Tibial artery (tissue), 4 donors: ENCODE measurements around the gene CFAP298.
"Not testable (repeated sequence)": the region's sequence is repeated elsewhere in the genome, so short reads cannot be mapped to it uniquely, and the experiment has no call there.

Experiments used
- DNase-seq, 2 donors: peaks; one replicate each; pipeline ENCODE4 v3.0.0-alpha.2; 2019
- H3K27ac ChIP-seq, 2 donors: fragments of 200-600 bp; sonication (generic) in 1 of 2; 1 replicate in 1 of 2; 2 replicates in 1 of 2; pipeline ENCODE4 v1.5.1; 2018 to 2019; ENCODE audit warnings: mild to moderate bottlenecking in 1 of 2
- H3K27me3 ChIP-seq, 2 donors: fragments of 200-600 bp; sonication (generic) in 1 of 2; one replicate each; pipeline versions ENCODE4 v1.5.1 to v1.6.0; 2016 to 2019
- H3K36me3 ChIP-seq, 3 donors: fragments of 200-600 bp; sonication (generic) in 2 of 3; one replicate each; pipeline ENCODE4 v1.5.1; 2016 to 2019; ENCODE audit warnings: mild to moderate bottlenecking in 2 of 3
- H3K4me1 ChIP-seq, 4 donors: fragments of 200-600 bp; sonication (generic) in 2 of 4; 1 replicate in 3 of 4; 2 replicates in 1 of 4; pipeline ENCODE4 v1.5.1; 2016 to 2019
- H3K4me3 ChIP-seq, 2 donors: fragments of 200-600 bp; sonication (generic) in 1 of 2; 1 replicate in 1 of 2; 2 replicates in 1 of 2; pipeline ENCODE4 v1.5.1; 2018 to 2019; ENCODE audit warnings: mild to moderate bottlenecking in 2 of 2
- H3K9me3 ChIP-seq, 3 donors: fragments of 200-600 bp; sonication (generic) in 1 of 3; one replicate each; pipeline ENCODE4 v1.5.1; 2016 to 2019
- CTCF ChIP-seq, 2 experiments: fragments of 200-600 bp in 1 of 2; fragments of 450-650 bp in 1 of 2; IDR thresholded peaks; one replicate each; pipeline ENCODE4 v1.5.1; 2017 to 2019; ENCODE audit warnings: antibody characterized with exemption in 2 of 2, mild to moderate bottlenecking in 1 of 2, moderate library complexity in 1 of 2
- intact Hi-C: fragments of 100-400 bp; cut with DNase I; formaldehyde crosslinking; loops from one replicate; pipeline ENCODE4 v1.15.0; 2023; ENCODE audit warnings: low total_unique reads

Gene CFAP298

DNA sequence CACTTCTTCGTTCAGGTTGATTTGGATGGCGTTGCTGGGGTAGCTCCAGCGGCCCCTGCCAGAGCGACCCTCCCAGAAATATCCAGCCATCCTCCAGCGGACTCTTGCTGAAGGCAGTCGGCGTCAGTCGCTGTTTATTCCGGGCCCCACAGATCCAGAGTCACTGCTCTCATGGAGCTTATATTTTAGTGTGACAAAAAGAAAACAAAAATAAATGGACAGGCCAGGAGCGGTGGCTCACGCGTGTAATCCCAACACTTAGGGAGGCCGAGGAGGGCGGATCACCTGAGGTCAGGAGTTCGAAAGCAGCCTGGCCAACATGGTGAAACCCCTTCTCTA, 791 bp upstream of the CFAP298 start:
- H3K36me3 ChIP-seq, result peaks cover 3 to 15% (median 11%) of the 10 kb centered on the region in 3 donors
- intact Hi-C loops, result loop anchor here (10.0 kb wide), 1 partner anchor 162 kb away; the partner anchor contains the start of gene PAXBP1
- no peaks in the 10 kb centered on the region for H3K9me3 ChIP-seq
- H3K4me1 ChIP-seq, result peaks cover 3 to 21% (median 13%) of the 10 kb centered on the region in 4 donors
- DNase-seq, result no peak
- no peak for TF ChIP-seq CTCF (IDR thresholded peaks at IDR 0.05)
- H3K27ac ChIP-seq, result peak overlapping the region; percentile 89 to 95
- peak overlapping the region; percentile 93 to 95 for H3K4me3 ChIP-seq
- H3K27me3 ChIP-seq, result no peaks in the 10 kb centered on the region

DNA sequence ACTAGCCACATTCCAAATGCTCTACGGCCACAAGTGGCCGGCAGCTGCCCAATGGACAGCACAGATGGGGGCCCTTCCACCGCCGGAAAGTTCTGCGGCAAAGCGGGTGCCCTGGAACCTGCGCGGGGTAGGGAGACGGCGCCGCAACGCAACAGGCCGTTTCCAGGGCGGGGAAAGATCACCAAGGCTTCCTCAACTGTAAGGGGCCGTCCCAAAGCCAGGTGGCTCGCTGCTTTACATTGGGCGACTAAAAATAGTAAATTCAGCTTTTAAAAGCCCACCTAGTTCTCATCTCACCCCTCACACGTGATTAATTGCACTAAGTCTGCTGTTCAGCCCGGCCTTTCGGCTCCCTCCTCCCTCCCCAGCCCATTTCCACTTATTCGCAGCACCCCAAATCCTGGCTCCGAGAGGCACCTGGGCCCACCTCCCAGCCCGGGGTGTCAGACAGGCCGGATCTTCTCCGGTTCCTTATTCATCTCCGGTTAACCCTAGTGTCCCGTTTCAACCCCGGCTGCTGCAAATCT, 643 bp downstream of the CFAP298 start:
- TF ChIP-seq CTCF (IDR thresholded peaks at IDR 0.05), result no peak
- Histone ChIP-seq H3K36me3 (peaks cover 8 to 29% (median 25%) of the 10 kb centered on the region in 3 donors), H3K27me3 (no peaks in the 10 kb centered on the region), H3K4me3 (peak overlapping the region; percentile 93 to 95), H3K27ac (peak overlapping the region; percentile 89 to 95), H3K9me3 (no peaks in the 10 kb centered on the region), H3K4me1 (peaks cover 3 to 21% (median 13%) of the 10 kb centered on the region in 4 donors)
- no peak for DNase-seq
- intact Hi-C loops, result loop anchor here (10.0 kb wide), 1 partner anchor 163 kb away; the partner anchor contains the start of gene PAXBP1

- intact Hi-C loops, result loop anchor here (10.0 kb wide), 1 partner anchor 164 kb away; the partner anchor contains the start of gene PAXBP1
- not testable (repeated sequence) for H3K27ac ChIP-seq, H3K27me3 ChIP-seq, H3K9me3 ChIP-seq, DNase-seq
- Histone ChIP-seq H3K36me3 (peaks cover 14 to 35% (median 30%) of the 10 kb centered on the region in 3 donors), H3K4me3 (peak overlapping the region; percentile 93 to 95), H3K4me1 (peaks cover 3 to 21% (median 13%) of the 10 kb centered on the region in 4 donors)
Observed at GRCh38 chr21:32610940-32611339, 1.2 kb downstream of the CFAP298 start.

- peaks cover 26 to 56% (median 51%) of the 10 kb centered on the region in 3 donors for H3K36me3 ChIP-seq
- no peak for DNase-seq
Observed at GRCh38 chr21:32608851-32609250, 3.3 kb downstream of the CFAP298 start.

GRCh38 chr21:32605469-32605868, 6.7 kb downstream of the CFAP298 start:
- intact Hi-C loops, result no loop called here
- no peak overlapping the region for H3K4me3 ChIP-seq
- H3K9me3 ChIP-seq, result no peaks in the 10 kb centered on the region
- no peak overlapping the region for H3K27ac ChIP-seq
- no peaks in the 10 kb centered on the region for H3K27me3 ChIP-seq
- TF ChIP-seq CTCF (IDR thresholded peaks at IDR 0.05), result no peak
- DNase-seq, result no peak
- peaks cover 47 to 82% (median 72%) of the 10 kb centered on the region in 3 donors for H3K36me3 ChIP-seq
- peaks cover 0 to 8% (median 5%) of the 10 kb centered on the region in 4 donors for H3K4me1 ChIP-seq

More at GRCh38 chr21:32608851-32609250, 3.3 kb downstream of the CFAP298 start:
- Histone ChIP-seq H3K27me3 (no peaks in the 10 kb centered on the region), H3K4me3 (no peak overlapping the region), H3K27ac (no peak overlapping the region), H3K9me3 (no peaks in the 10 kb centered on the region), H3K4me1 (peaks cover 3 to 21% (median 13%) of the 10 kb centered on the region in 4 donors)
- intact Hi-C loops, result no loop called here
- TF ChIP-seq CTCF (IDR thresholded peaks at IDR 0.05), result no peak

DNA sequence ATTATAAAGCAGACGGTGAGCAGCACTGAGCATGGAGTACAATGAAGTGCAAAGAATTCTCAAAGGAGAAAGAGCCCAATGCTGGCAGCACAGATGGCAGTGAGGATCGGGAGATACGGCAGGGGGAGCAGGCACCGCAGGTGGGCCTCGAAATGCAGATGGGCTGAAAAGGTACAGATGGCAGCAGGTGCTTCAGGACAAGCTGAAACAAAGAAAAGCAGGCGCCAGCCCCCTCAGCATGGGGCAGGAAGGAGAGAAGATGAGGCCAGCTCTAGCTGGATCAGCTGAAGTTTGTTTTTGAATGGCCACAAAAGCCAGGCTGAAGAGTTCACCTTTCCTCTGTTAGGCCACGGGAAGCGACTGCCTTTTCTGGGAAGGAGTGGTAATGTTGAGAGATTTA, 7.7 kb downstream of the CFAP298 start:
- intact Hi-C loops, result loop anchor here (5.0 kb wide), 1 partner anchor 212 kb away; the partner anchor contains the start of gene URB1
- Histone ChIP-seq H3K27me3 (no peaks in the 10 kb centered on the region), H3K9me3 (no peaks in the 10 kb centered on the region), H3K4me3 (no peak overlapping the region), H3K27ac (no peak overlapping the region), H3K4me1 (no peaks in the 10 kb centered on the region), H3K36me3 (peaks cover 51 to 91% (median 77%) of the 10 kb centered on the region in 3 donors)
- no peak for DNase-seq
- TF ChIP-seq CTCF (IDR thresholded peaks at IDR 0.05), result no peak
